GM10248 (cell line): Measurements from ENCODE around the gene NDUFB10.
"Not testable (repeated sequence)": the region's sequence is repeated elsewhere in the genome, so short reads cannot be mapped to it uniquely, and the experiment has no call there.

Experiments used
- CTCF ChIA-PET: fragments of 300-600 bp; sonication (Branson Sonifier 250); formaldehyde crosslinking; extraction: SDS; loops from one replicate; lab custom pipeline; 2021; ENCODE audit warnings: antibody characterized with exemption; lab: Yijun Ruan, JAX
- POLR2A ChIA-PET: fragments of 350-650 bp; sonication (Branson Sonifier 250); formaldehyde crosslinking; extraction: SDS; loops from one replicate; lab custom pipeline; 2020; ENCODE audit warnings: antibody characterized with exemption; lab: Yijun Ruan, JAX
- DNase-seq: peaks from one replicate; pipeline ENCODE4 v3.0.0; 2012; ENCODE audit errors: extremely low spot score
- TF ChIP-seq, protein P1 (sequence below): IDR thresholded peaks from 2 replicates; pipeline ENCODE4 v1.5.1; 2012; ENCODE audit warnings: mild to moderate bottlenecking, low read depth; ENCODE audit errors: extremely low read depth, missing control alignments, control extremely low read depth

The NDUFB10 gene

DNA sequence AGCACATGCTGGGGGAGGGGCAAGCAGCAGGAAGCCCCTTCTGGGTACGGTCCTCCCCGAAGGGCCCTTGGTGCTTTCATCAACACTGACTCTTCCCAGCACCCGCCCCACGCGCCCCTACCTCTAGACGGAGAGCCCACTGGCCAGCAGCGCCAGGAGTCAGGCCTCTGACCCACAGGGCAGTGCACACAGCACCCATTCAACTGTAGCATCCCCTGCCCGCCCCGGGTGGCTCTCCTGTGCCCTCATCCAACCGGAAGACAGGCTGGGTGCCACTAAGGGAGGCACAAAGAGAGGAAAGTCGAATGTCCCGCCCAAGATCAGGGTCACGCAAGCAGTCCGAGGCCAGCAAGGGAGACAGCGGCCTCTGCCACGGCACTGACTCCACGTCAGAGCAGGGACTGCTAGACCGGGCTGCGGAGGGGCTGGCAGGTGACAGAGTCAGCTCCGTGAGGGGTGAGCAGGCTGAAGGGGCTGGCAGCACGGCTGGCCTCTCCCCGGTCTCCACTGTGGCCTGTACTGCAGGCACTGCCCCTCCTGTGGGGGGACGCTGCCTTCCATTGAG lies 26.2 kb upstream of the NDUFB10 start:
- ChIA-PET CTCF (no interaction called here), POLR2A (no interaction called here)
- TF ChIP-seq, protein P1, sequence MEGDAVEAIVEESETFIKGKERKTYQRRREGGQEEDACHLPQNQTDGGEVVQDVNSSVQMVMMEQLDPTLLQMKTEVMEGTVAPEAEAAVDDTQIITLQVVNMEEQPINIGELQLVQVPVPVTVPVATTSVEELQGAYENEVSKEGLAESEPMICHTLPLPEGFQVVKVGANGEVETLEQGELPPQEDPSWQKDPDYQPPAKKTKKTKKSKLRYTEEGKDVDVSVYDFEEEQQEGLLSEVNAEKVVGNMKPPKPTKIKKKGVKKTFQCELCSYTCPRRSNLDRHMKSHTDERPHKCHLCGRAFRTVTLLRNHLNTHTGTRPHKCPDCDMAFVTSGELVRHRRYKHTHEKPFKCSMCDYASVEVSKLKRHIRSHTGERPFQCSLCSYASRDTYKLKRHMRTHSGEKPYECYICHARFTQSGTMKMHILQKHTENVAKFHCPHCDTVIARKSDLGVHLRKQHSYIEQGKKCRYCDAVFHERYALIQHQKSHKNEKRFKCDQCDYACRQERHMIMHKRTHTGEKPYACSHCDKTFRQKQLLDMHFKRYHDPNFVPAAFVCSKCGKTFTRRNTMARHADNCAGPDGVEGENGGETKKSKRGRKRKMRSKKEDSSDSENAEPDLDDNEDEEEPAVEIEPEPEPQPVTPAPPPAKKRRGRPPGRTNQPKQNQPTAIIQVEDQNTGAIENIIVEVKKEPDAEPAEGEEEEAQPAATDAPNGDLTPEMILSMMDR = no peak
- no peak for DNase-seq

DNA sequence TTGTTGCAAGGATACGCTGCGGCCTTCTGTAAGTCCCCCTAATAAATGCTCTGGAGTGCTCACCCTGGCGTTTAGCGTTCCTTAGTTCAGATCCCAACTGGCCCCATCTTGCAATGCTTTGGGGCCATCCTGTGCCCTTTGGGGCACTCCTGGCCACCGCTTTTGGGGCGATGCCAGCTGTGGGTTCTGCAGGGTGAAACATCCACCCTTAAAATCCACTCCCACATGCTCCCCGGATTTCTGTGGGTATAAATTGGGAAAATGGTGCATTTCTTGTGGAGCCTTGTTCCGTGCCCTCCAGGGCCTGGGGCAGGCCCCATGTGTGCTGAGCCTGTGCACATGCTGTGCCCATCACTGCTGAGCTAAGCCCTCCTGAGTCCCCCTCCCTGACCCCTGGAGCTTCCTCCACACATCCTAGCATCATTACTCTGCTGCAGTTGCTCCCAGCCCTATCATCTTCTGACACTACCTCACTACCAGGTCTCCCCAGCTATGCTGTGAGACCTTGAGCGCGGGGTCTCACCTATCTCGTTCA lies 22.3 kb upstream of the NDUFB10 start:
- TF ChIP-seq, protein P1 = no peak
- ChIA-PET CTCF (no interaction called here), POLR2A (no interaction called here)
- no peak for DNase-seq

DNA sequence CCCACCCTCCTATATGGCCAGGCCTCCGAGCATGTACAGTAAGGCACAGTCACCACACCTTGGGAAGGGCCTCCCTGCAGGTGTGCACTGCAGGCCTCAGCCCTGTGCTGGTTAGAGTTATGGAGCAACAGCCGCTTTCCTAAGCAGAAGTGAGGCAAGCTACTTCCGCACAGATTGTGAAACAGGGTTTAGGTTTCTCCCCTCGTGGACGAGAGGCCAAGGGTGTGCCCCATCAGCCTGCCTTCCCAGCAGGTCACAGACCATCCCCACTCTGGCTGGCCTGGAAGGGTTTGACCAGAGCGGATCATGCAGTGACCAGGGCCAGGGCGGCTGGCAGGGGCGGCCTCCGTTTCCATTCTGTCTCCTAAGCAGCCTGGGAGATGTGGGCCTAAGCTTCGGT lies 21.0 kb upstream of the NDUFB10 start:
- ChIA-PET POLR2A (no interaction called here), CTCF (interaction anchor here (1.0 kb wide), 1 partner anchor 8 kb away, joined by 3 read pairs; no protein-coding TSS in a partner anchor)
- TF ChIP-seq, protein P1 = no peak
- no peak for DNase-seq

DNA sequence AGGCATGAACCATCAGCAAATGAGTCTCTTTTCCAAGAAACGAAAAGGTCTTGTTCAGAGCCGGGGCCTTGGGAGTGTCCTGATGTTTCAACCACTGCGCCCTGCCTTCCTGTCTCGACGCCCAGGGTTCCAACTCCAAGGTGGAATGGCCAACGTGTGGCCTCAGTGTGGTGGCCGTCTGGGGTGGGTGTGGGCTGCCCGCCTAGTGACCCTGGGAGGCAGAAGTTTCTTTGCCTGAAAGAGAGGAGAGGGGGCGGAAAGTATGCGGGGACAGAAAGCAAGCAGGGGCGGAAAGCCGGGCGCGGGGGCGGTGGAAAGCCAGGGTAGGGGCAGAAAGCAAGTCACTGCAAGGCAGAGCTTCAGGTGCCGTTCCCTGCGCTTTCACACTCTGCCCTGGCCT lies 20.4 kb upstream of the NDUFB10 start:
- DNase-seq = no peak
- CTCF ChIA-PET = interaction anchor here (1.0 kb wide), 1 partner anchor 9 kb away, joined by 3 read pairs; no protein-coding TSS in a partner anchor
- TF ChIP-seq, protein P1 = no peak
- POLR2A ChIA-PET = no interaction called here

DNA sequence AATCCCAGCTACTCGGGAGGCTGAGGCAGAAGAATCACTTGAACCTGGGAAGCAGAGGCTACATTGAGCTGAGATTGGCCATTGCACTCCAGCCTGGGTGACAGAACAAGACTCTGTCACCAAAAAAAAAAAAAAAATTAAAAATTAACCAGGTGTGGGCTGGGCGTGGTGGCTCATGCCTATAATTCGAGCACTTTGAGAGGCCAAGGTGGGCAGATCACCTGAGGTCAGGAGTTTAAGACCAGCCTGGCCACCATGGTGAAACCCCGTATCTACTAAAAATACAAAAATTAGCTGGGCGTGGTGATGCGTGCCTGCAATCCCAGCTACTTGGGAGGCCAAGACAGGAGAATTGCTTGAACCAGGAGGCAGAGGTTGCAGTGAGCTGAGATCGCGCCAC lies 19.5 kb upstream of the NDUFB10 start:
- not testable (repeated sequence) for DNase-seq
- POLR2A ChIA-PET = interaction anchor here (0.5 to 0.6 kb wide), 2 partner anchors 25 to 49 kb away, joined by 3 read pairs; partner anchors contain the start of gene RPS2
- CTCF ChIA-PET = interaction anchor here (2.8 kb wide), 1 partner anchor 11 kb away, joined by 20 read pairs; no protein-coding TSS in a partner anchor

DNA sequence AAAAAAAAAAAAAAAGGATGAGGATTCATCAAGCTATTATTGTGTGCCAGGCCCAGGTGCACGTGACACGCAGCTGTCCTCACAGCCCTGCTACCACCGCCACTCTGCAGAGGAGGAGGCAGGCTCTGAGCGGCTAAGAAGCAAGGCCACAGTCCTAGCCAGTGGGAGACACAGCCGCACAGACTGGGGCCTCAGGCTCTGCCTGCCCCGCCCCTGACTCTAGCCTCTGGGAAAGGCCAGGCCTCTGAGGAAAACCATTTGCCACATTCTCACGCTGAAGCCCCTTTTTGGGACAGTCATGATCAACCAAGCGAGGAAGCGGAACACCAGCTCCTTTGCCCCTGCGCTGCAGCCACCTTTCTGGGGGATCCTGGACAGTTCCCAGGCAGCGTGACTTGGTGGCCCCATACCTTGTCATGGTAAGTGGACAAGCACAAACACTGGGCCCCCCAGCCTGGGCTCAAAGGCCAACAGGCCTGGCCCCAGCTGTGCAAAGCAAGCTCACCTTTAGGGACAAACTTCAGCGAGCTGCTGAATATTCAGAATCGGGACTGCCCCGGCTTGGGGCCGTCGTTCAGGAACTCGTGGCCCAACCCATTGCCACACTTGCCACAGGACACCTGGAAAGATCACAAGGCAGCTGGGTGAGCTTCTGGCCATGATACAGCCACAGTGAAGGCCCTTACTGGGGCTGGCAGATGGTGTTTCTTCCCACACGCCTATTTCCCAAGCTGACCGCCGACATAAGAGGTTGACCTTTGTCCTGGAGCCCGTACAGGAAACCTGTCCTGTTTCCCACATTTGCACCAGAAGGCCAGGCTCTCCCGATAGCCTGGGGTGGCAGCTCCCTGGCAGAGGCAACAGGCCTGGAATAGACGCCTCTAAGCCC lies 18.8 kb upstream of the NDUFB10 start:
- TF ChIP-seq, protein P1 = no peak
- POLR2A ChIA-PET = interaction anchor here (0.5 to 1.8 kb wide), 2 partner anchors 24 to 48 kb away, joined by 3 to 12 read pairs; partner anchors contain the start of gene RPS2
- CTCF ChIA-PET = interaction anchor here (1.2 to 2.8 kb wide), 5 partner anchors 12 to 167 kb away, joined by 3 to 20 read pairs (median 3); partner anchors contain the start of gene RPS2
- no peak for DNase-seq
